SK-N-SH treated with all-trans-retinoic acid at 6 μM for 48 hours (cell line): ENCODE results near the gene OR1S2.

ENCODE experiments used
- CREB5 ChIP-seq: fragments of 250-450 bp; sonication (Bioruptor Pico); IDR thresholded peaks from 2 replicates; pipeline ENCODE4 v1.5.1; 2020; ENCODE audit warnings: low read depth, mild to moderate bottlenecking, moderate library complexity
- TOX ChIP-seq: fragments of 250-450 bp; sonication (Bioruptor Pico); IDR thresholded peaks from 2 replicates; pipeline ENCODE4 v1.8.0; 2021; ENCODE audit warnings: mild to moderate bottlenecking, moderate library complexity, borderline replicate concordance

GRCh38 chr11:58199271-58199670 lies 4.7 kb downstream of the OR1S2 start:
- TF ChIP-seq CREB5 (CRISPR knock-in tag) (no peak), TOX (CRISPR knock-in tag) (no peak)
